Measurements from ENCODE around the gene TUBB.

Gene TUBB

DNA sequence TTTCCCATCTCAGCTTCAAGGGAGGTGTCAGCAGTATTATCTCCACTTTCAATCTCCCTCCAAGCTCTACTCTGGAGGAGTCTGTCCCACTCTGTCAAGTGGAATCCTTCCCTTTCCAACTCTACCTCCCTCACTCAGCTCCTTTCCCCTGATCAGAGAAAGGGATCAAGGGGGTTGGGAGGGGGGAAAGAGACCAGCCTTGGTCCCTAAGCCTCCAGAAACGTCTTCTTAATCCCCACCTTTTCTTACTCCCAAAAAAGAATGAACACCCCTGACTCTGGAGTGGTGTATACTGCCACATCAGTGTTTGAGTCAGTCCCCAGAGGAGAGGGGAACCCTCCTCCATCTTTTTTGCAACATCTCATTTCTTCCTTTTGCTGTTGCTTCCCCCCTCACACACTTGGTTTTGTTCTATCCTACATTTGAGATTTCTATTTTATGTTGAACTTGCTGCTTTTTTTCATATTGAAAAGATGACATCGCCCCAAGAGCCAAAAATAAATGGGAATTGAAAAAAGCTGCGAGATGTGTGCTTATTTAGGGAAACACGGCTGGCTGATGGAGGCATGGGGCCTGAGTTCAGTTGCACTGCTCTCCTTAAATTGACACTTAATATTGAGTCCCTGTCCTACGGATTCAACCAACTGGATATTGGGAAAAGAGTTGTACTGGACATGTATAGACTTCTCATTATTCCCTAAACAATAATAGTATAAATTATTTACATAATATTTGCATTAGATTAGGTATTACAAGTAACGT lies 4.9 kb downstream of the TUBB start:
- no peak for DNase-seq (ENCODE audit: extremely low spot score)
- CTCF ChIA-PET = interaction anchor here (1.2 kb wide), 1 partner anchor 348 kb away, joined by 4 read pairs; no protein-coding TSS in a partner anchor
- no peak for TF ChIP-seq L3MBTL2 (conservative IDR thresholded peaks at IDR 0.05)
- TF ChIP-seq HDGF (IDR thresholded peaks at IDR 0.05; ENCODE audit: borderline replicate concordance) = no peak
- TF ChIP-seq FOXA1 (IDR thresholded peaks at IDR 0.05) = no peak
- no peak for TF ChIP-seq LEF1 (IDR thresholded peaks at IDR 0.05; ENCODE audit: borderline replicate concordance)
- no peak for TF ChIP-seq TARDBP (IDR thresholded peaks at IDR 0.05)
- TF ChIP-seq NFRKB (IDR thresholded peaks at IDR 0.05) = no peak
- no peak for TF ChIP-seq FOXK2 (IDR thresholded peaks at IDR 0.05)
- no peak for TF ChIP-seq PKNOX1 (IDR thresholded peaks at IDR 0.05)
- no peak for TF ChIP-seq CTBP1 (IDR thresholded peaks at IDR 0.05; ENCODE audit: borderline replicate concordance)
- no peak for TF ChIP-seq SP1 (IDR thresholded peaks at IDR 0.05)
- no peak for TF ChIP-seq BHLHE40 (IDR thresholded peaks at IDR 0.05; ENCODE audit: borderline replicate concordance)
- no peak for TF ChIP-seq SUZ12 (IDR thresholded peaks at IDR 0.05)
- POLR2A ChIA-PET = interaction anchor here (1.2 to 1.5 kb wide), 3 partner anchors 8 to 46 kb away, joined by 4 to 6 read pairs (median 5); partner anchors contain the start of gene MDC1

- CTCF ChIA-PET = interaction anchor here (1.9 kb wide), 1 partner anchor 47 kb away, joined by 12 read pairs; no protein-coding TSS in a partner anchor
- POLR2A ChIA-PET = interaction anchor here (0.6 to 1.5 kb wide), 5 partner anchors 9 to 113 kb away, joined by 3 to 6 read pairs (median 4); partner anchors contain the start of genes DHX16 and MDC1
- TF ChIP-seq ARNT (IDR thresholded peaks at IDR 0.05) = no peak
- DNase-seq (ENCODE audit: extremely low spot score) = no peak
Measured at GRCh38 chr6:30725713-30726505, 5.8 kb downstream of the TUBB start.

DNA sequence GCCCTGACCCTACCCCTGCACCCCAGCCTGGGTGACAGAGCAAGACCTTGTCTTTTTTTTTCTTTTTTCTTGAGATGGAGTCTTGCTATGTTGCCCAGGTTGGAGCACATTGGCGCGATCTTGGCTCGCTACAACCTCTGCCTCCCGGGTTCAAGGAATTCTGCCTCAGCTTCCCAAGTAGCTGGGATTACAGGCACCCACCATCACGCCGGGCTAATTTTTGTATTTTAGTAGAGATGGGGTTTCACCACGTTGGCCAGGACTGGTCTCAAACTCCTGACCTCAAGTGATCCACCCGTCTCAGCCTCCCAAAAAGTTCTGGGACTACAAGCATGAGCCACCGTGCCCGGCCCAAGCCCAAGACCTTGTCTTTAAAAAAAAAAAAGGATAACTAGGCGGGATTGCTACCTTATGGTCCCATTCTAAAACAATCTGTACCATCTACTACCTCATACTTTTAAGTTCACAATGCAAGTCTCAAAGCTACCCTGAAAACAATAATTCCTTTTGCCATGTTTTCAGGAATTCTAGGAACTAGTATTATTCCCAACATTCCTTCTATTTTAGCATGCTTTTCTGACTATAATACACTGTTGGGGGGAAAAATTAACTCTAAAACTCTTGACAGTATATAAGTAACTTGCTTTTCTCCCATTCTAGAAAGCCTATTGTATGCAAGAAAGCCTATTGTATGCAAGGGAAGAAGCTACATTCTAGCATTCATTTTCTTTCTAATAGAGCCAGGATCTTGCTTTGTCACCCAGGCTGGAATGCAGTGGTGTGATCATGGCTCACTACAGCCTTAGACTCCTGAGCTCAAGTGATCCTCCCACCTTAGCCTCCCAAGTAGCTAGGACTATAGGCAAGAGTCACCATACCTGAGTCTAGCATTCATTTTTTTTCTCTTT lies 6.6 kb downstream of the TUBB start:
- TF ChIP-seq FOXA1 (IDR thresholded peaks at IDR 0.05) (no peak), BHLHE40 (IDR thresholded peaks at IDR 0.05; ENCODE audit: borderline replicate concordance) (no peak), ELF4 (IDR thresholded peaks at IDR 0.05) (no peak), ARNT (IDR thresholded peaks at IDR 0.05) (no peak), HDGF (IDR thresholded peaks at IDR 0.05; ENCODE audit: borderline replicate concordance) (no peak), L3MBTL2 (conservative IDR thresholded peaks at IDR 0.05) (no peak), SP1 (IDR thresholded peaks at IDR 0.05) (no peak)
- ChIA-PET POLR2A (interaction anchor here (0.6 to 1.3 kb wide), 8 partner anchors 8 to 114 kb away, joined by 3 to 6 read pairs (median 4); partner anchors contain the start of genes DHX16 and MDC1), CTCF (interaction anchor here (1.9 kb wide), 1 partner anchor 48 kb away, joined by 12 read pairs; no protein-coding TSS in a partner anchor)
- no peak for DNase-seq (ENCODE audit: extremely low spot score)

- TF ChIP-seq CTBP1 (IDR thresholded peaks at IDR 0.05; ENCODE audit: borderline replicate concordance) (no peak), BHLHE40 (IDR thresholded peaks at IDR 0.05; ENCODE audit: borderline replicate concordance) (no peak), FOXK2 (IDR thresholded peaks at IDR 0.05) (no peak), HDGF (IDR thresholded peaks at IDR 0.05; ENCODE audit: borderline replicate concordance) (no peak)
- CTCF ChIA-PET = interaction anchor here (0.6 to 4.7 kb wide), 2 partner anchors 47 to 59 kb away, joined by 3 to 88 read pairs; no protein-coding TSS in a partner anchor
- POLR2A ChIA-PET = interaction anchor here (0.8 to 1.3 kb wide), 4 partner anchors 11 to 149 kb away, joined by 3 to 4 read pairs (median 4); partner anchors contain the start of gene MDC1
- no peak for DNase-seq (ENCODE audit: extremely low spot score)
Measured at GRCh38 chr6:30727920-30728553, 7.9 kb downstream of the TUBB start.

DNA sequence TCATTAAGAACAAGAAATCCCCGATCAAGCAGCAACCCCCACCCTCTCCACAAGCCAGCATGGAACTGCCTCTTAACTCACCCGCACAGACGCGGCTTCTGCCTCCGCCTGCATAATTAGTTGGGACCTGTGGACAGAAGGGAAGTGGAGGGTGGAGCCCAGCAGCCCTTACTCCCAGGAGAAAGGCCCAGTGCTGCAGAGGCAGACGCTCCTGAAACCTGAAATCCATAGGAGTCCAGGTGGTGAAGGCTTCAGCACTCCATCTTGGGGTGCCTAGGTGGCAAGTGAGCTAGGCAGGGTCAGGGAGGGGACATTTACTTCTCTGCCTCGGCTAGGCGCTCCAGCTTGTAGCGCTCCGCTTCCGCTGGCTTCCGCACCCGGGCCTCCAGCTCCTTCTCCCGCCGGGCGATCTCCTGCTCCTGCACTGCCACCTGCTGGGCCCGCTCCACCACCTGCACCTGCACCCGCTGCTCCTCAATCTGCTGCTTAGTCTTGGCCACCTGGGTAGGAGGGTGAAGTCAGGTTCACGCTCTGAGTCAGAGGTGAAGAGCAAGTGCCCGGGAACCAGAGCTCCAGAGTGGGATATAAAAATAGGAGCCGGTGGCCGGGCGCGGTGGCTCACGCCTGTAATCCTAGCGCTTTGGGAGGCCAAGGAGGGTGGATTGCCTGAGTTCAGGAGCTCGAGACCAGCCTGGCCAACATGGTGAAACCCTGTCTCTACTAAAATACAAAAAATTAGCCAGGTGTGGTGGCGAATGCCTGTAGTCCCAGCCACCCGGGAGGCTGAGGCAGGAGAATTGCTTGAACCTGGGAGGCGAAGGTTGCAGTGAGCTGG lies 10.7 kb downstream of the TUBB start:
- no peak for TF ChIP-seq TARDBP (IDR thresholded peaks at IDR 0.05)
- TF ChIP-seq L3MBTL2 (conservative IDR thresholded peaks at IDR 0.05) = no peak
- TF ChIP-seq ELF4 (IDR thresholded peaks at IDR 0.05) = no peak
- TF ChIP-seq ARNT (IDR thresholded peaks at IDR 0.05) = no peak
- no peak for TF ChIP-seq FOXK2 (IDR thresholded peaks at IDR 0.05)
- no peak for TF ChIP-seq LEF1 (IDR thresholded peaks at IDR 0.05; ENCODE audit: borderline replicate concordance)
- TF ChIP-seq ZNF384 (IDR thresholded peaks at IDR 0.05) = no peak
- TF ChIP-seq CTBP1 (IDR thresholded peaks at IDR 0.05; ENCODE audit: borderline replicate concordance) = no peak
- TF ChIP-seq HDGF (IDR thresholded peaks at IDR 0.05; ENCODE audit: borderline replicate concordance) = no peak
- no peak for TF ChIP-seq BHLHE40 (IDR thresholded peaks at IDR 0.05; ENCODE audit: borderline replicate concordance)
- TF ChIP-seq PKNOX1 (IDR thresholded peaks at IDR 0.05) = no peak
- TF ChIP-seq FOXM1 (IDR thresholded peaks at IDR 0.05; ENCODE audit: borderline replicate concordance) = no peak
- no peak for TF ChIP-seq NFRKB (IDR thresholded peaks at IDR 0.05)
- no peak for TF ChIP-seq SUZ12 (IDR thresholded peaks at IDR 0.05)
- TF ChIP-seq SP1 (IDR thresholded peaks at IDR 0.05) = no peak
- ChIA-PET POLR2A (interaction anchor here (0.6 to 4.3 kb wide), 9 partner anchors 9 to 356 kb away, joined by 3 to 23 read pairs (median 4); partner anchors contain the start of gene TUBB), CTCF (interaction anchor here (0.5 to 4.7 kb wide), 24 partner anchors 9 to 249 kb away, joined by 3 to 88 read pairs (median 3); partner anchors contain the start of genes DDR1, DHX16 and MDC1)
- peak; percentile 72 for DNase-seq (ENCODE audit: extremely low spot score)

All from HEK293T (cell line).